ENCODE measurements around the gene GAGE10. TPM values are rescaled to one million over a fixed set of nuclear protein-coding genes. Genes with fewer than 3 reads are reported as not detected.
A peak's percentile ranks its signal among the peaks of the same experiment; 100 is the strongest.
"Not testable (repeated sequence)": the region's sequence is repeated elsewhere in the genome, so short reads cannot be mapped to it uniquely, and the experiment has no call there.

Gene GAGE10
- total RNA-seq, 4 donors from 2014 or later = not detected

- Histone ChIP-seq H3K4me1 (peaks cover 0 to 5% (median 0%) of the 10 kb centered on the region in 4 donors), H3K27me3 (peaks cover 0 to 4% of the 10 kb centered on the region in 2 donors), H3K36me3 (no peaks in the 10 kb centered on the region), H3K27ac (peak overlapping the region; percentile 54 to 78 (median 72)), H3K9me3 (no peaks in the 10 kb centered on the region), H3K4me3 (peak overlapping the region; percentile 19 to 44 (median 37))
- peak in 1 of 2 donors; percentile 5 for DNase-seq (ENCODE audit: low spot score in 2 of 2)
- 29 to 60% methylated on average over 14 to 15 of the region's 15 CpGs for WGBS, 2 donors
- TF ChIP-seq, protein P1, sequence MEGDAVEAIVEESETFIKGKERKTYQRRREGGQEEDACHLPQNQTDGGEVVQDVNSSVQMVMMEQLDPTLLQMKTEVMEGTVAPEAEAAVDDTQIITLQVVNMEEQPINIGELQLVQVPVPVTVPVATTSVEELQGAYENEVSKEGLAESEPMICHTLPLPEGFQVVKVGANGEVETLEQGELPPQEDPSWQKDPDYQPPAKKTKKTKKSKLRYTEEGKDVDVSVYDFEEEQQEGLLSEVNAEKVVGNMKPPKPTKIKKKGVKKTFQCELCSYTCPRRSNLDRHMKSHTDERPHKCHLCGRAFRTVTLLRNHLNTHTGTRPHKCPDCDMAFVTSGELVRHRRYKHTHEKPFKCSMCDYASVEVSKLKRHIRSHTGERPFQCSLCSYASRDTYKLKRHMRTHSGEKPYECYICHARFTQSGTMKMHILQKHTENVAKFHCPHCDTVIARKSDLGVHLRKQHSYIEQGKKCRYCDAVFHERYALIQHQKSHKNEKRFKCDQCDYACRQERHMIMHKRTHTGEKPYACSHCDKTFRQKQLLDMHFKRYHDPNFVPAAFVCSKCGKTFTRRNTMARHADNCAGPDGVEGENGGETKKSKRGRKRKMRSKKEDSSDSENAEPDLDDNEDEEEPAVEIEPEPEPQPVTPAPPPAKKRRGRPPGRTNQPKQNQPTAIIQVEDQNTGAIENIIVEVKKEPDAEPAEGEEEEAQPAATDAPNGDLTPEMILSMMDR (IDR thresholded peaks at IDR 0.05) = no peak
These were observed 5.3 kb downstream of the GAGE10 start for GRCh38 chrX:49308604-49309269.

DNA sequence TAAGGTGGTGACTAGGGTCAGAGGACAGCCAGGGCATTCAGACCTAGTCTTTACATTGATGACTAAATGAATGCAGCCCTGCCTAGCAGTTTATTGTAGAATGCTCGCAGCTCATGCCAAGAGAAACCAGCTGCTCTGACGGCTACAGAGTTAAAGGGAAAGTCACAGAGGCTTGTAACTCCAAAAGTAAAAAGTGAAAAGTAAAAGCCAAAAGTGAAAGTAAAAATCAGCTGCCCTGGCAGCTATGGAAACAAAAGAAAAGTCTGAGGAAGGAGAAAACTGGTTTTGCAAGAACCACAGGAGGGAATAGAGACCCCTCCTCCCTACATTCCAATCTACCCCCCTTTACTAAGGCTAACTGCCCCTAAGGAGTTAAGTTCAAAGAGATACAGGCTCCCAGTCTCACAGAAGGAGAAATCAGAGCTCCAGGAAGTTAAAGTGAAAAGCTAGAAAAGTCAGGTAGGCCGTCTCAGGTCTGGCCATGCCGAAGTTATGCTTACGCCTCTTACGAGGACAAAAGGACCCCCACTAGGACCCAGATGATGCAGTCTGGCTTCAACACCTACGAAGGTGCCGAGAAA lies 6.0 kb downstream of the GAGE10 start:
- H3K27ac ChIP-seq = peak overlapping the region; percentile 54 to 78 (median 72)

DNA sequence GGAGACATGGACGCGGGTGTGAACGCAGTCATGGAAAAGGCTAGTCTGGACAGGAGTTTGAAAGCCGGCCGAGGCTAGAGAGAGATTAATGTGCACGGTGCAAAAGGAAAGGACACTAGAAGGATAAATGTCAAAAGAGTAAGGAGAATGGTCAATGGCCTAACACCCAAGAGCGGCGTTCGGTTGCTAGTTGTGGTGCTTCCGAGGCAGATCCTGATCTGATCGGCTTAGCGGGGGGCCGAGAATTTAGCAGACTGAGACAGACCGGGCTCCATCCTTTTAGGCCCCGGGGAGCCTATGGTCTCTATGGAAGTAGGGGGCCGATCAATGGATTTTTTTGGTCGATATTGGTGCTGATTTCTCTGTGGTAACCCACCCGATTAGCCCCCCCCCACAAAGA lies 6.9 kb downstream of the GAGE10 start:
- Histone ChIP-seq H3K4me1 (peaks cover 0 to 5% (median 0%) of the 10 kb centered on the region in 4 donors), H3K9me3 (no peaks in the 10 kb centered on the region), H3K36me3 (no peaks in the 10 kb centered on the region), H3K27me3 (peaks cover 0 to 4% of the 10 kb centered on the region in 2 donors), H3K4me3 (peak overlapping the region in 1 of 4 donors; percentile 44), H3K27ac (no peak overlapping the region)
- TF ChIP-seq EP300 (IDR thresholded peaks at IDR 0.05) (no peak), POLR2A (IDR thresholded peaks at IDR 0.05) (no peak)
- TF ChIP-seq, protein P1 (IDR thresholded peaks at IDR 0.05) = no peak
- 52 to 62% methylated on average over 18 of the region's 18 CpGs for WGBS, 2 donors
- DNase-seq (ENCODE audit: low spot score in 2 of 2) = no peak

More for the DNA sequence above, 6.0 kb downstream of the GAGE10 start:
- Histone ChIP-seq H3K4me3 (peak overlapping the region; percentile 19 to 44 (median 37)), H3K4me1 (peaks cover 0 to 5% (median 0%) of the 10 kb centered on the region in 4 donors), H3K9me3 (no peaks in the 10 kb centered on the region), H3K27me3 (peaks cover 0 to 4% of the 10 kb centered on the region in 2 donors), H3K36me3 (no peaks in the 10 kb centered on the region)
- 3 to 34% methylated on average over 8 of the region's 8 CpGs for WGBS, 2 donors
- TF ChIP-seq, protein P1 (IDR thresholded peaks at IDR 0.05) = no peak
- TF ChIP-seq POLR2A (IDR thresholded peaks at IDR 0.05) (no peak), EP300 (IDR thresholded peaks at IDR 0.05) (no peak)
- no peak for DNase-seq (ENCODE audit: low spot score in 2 of 2)

GRCh38 chrX:49312176-49312575 lies 8.7 kb downstream of the GAGE10 start:
- peaks cover 0 to 5% (median 0%) of the 10 kb centered on the region in 4 donors for H3K4me1 ChIP-seq
- 81 to 100% methylated on average over 2 of the region's 2 CpGs for WGBS, 2 donors
- no peaks in the 10 kb centered on the region for H3K9me3 ChIP-seq

GRCh38 chrX:49316085-49316484 lies 12.6 kb downstream of the GAGE10 start:
- no peaks in the 10 kb centered on the region for H3K9me3 ChIP-seq
- H3K27me3 ChIP-seq = no peaks in the 10 kb centered on the region
- TF ChIP-seq EP300 (IDR thresholded peaks at IDR 0.05) = no peak
- no peak for TF ChIP-seq POLR2A (IDR thresholded peaks at IDR 0.05)
- TF ChIP-seq, protein P1 (IDR thresholded peaks at IDR 0.05) = no peak
- H3K4me3 ChIP-seq = no peak overlapping the region
- no peaks in the 10 kb centered on the region for H3K4me1 ChIP-seq
- no peaks in the 10 kb centered on the region for H3K36me3 ChIP-seq
- no peak for DNase-seq (ENCODE audit: low spot score in 2 of 2)
- WGBS, 2 donors = 61 to 68% methylated on average over 4 of the region's 4 CpGs
- H3K27ac ChIP-seq = no peak overlapping the region

More at GRCh38 chrX:49312176-49312575, 8.7 kb downstream of the GAGE10 start:
- Histone ChIP-seq H3K4me3 (no peak overlapping the region), H3K27ac (no peak overlapping the region), H3K36me3 (no peaks in the 10 kb centered on the region), H3K27me3 (no peaks in the 10 kb centered on the region)
- DNase-seq (ENCODE audit: low spot score in 2 of 2) = no peak
- TF ChIP-seq EP300 (IDR thresholded peaks at IDR 0.05) = no peak

- H3K27ac ChIP-seq; H3K27me3 ChIP-seq; H3K4me3 ChIP-seq; H3K9me3 ChIP-seq; H3K36me3 ChIP-seq; DNase-seq (ENCODE audit: low spot score in 2 of 2); H3K4me1 ChIP-seq: not testable (repeated sequence)
- WGBS, 2 donors = 100% methylated on average over 1 of the region's 16 CpGs; no CpG with 5 or more reads in 1 of the 2 donors
These were observed 18.3 kb downstream of the GAGE10 start, which contains the start of gene GAGE12J for GRCh38 chrX:49321737-49322136. Gene GAGE12J (plus strand): TSS chrX:49322037. CDS start chrX:49323194, 1,157 bp downstream.

DNA sequence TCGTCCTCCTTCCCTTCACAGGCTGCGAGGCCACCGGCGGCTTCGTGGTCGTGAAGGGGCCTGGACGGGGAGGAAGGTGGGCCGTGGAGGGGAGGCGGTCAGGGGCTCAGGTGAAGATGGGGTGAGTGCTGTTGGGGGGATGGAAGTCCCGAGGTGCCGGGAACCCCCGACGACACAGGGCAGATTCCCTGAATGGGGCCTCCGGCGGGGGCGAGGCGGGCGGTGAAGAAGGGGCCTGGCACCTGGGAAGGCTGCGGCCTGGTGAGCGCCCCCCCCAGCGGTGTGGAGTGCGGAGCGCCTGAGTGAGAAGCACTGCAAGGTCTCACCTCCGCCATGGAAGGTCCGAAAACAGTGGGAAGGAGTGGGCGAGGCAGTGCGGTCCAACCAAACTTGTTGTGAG lies 18.8 kb downstream of the GAGE10 start:
- H3K36me3 ChIP-seq; H3K4me3 ChIP-seq; H3K9me3 ChIP-seq; H3K4me1 ChIP-seq; H3K27me3 ChIP-seq; H3K27ac ChIP-seq; DNase-seq (ENCODE audit: low spot score in 2 of 2): not testable (repeated sequence)
- no CpG with 5 or more reads among the region's 27 CpGs for WGBS, 2 donors

DNA sequence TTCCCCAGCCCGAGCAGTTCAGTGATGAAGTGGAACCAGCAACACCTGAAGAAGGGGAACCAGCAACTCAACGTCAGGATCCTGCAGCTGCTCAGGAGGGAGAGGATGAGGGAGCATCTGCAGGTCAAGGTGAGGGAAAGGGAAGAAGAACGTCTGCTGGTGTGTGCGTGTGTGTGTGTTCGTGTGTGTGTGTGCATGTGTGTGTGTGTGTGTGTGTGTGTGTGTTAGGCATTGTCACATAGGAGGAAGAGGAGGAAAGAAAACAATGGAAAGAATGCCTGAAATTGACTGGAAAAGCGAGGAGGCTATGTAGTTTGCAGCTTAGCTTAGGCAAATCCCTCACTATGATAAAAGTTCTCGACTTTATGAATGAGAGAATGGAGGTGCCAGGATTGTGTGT lies 20.3 kb downstream of the GAGE10 start:
- H3K36me3 ChIP-seq = not testable (repeated sequence)

GRCh38 chrX:49330421-49330820 lies 27.0 kb downstream of the GAGE10 start:
- 90% methylated on average over 8 of the region's 11 CpGs; no CpG with 5 or more reads in 1 of the 2 donors for WGBS, 2 donors
- H3K4me1 ChIP-seq; H3K4me3 ChIP-seq; H3K36me3 ChIP-seq; H3K9me3 ChIP-seq; H3K27ac ChIP-seq; H3K27me3 ChIP-seq; DNase-seq (ENCODE audit: low spot score in 2 of 2): not testable (repeated sequence)

More for the DNA sequence above, 20.3 kb downstream of the GAGE10 start:
- H3K4me3 ChIP-seq; H3K27me3 ChIP-seq; DNase-seq (ENCODE audit: low spot score in 2 of 2); H3K4me1 ChIP-seq; H3K27ac ChIP-seq; H3K9me3 ChIP-seq: not testable (repeated sequence)
- WGBS, 2 donors = 75% methylated on average over 4 of the region's 7 CpGs; no CpG with 5 or more reads in 1 of the 2 donors

All from tibial nerve (tissue), 4 donors.